Activated CD4-positive, alpha-beta T cell treated with anti-CD3 and anti-CD28 coated beads, Interleukin-2, amount 10 ng/mL, durations not matched to agents 7 days and 5 days (primary cell): ENCODE data around the gene CCDC9B. TPM values are rescaled to one million over a fixed set of nuclear protein-coding genes. Genes with fewer than 3 reads are reported as not detected.

Experiments used
- CTCF ChIA-PET: fragments of 350-600 bp; sonication (Branson Sonifier 250); formaldehyde crosslinking; loops from one replicate; lab custom pipeline; 2021; ENCODE audit warnings: antibody characterized with exemption; lab: Charles Lee
- POLR2A ChIA-PET: fragments of 350-600 bp; sonication (Branson Sonifier 250); formaldehyde crosslinking; loops from one replicate; lab custom pipeline; 2021; ENCODE audit warnings: antibody characterized with exemption; lab: Charles Lee
- DNase-seq: peaks from one replicate; pipeline ENCODE4 v3.0.0-alpha.2; 2020
- H3K27ac Mint-ChIP-seq: one replicate; pipeline ENCODE4 v1.8.0; 2021; ENCODE audit warnings: mild to moderate bottlenecking, moderate library complexity, mixed read lengths
- H3K27me3 Mint-ChIP-seq: one replicate; pipeline ENCODE4 v1.8.0; 2021; ENCODE audit warnings: mixed read lengths
- H3K36me3 Mint-ChIP-seq: one replicate; pipeline ENCODE4 v1.8.0; 2021; ENCODE audit warnings: low read depth, mixed read lengths
- H3K4me1 Mint-ChIP-seq: one replicate; pipeline ENCODE4 v1.8.0; 2021; ENCODE audit warnings: mixed read lengths
- H3K4me3 Mint-ChIP-seq: one replicate; pipeline ENCODE4 v1.8.0; 2021; ENCODE audit warnings: mild to moderate bottlenecking, moderate library complexity, mixed read lengths
- H3K9me3 Mint-ChIP-seq: one replicate; pipeline ENCODE4 v1.8.0; 2021; ENCODE audit warnings: mixed read lengths
- total RNA-seq, 2 experiments: library from RNA; stranded (reverse); gene quantifications; one replicate each; pipeline ENCODE4 v1.2.3, GENCODE V29; 2021

Gene CCDC9B
- total RNA-seq, 2 experiments from 2014 or later = 0.81 to 1.0 TPM

GRCh38 chr15:40372981-40373380 is 32.2 kb upstream of the CCDC9B start:
- no peak for DNase-seq
- H3K9me3 Mint-ChIP-seq = no peaks in the 10 kb centered on the region
- H3K36me3 Mint-ChIP-seq = no peaks in the 10 kb centered on the region
- H3K27ac Mint-ChIP-seq = no peak overlapping the region
- no peak overlapping the region for H3K4me3 Mint-ChIP-seq
- CTCF ChIA-PET = no interaction called here
- no peaks in the 10 kb centered on the region for H3K4me1 Mint-ChIP-seq
- POLR2A ChIA-PET = no interaction called here
- H3K27me3 Mint-ChIP-seq = peaks cover 6% of the 10 kb centered on the region

GRCh38 chr15:40369971-40370370 is 29.2 kb upstream of the CCDC9B start:
- Mint-ChIP-seq H3K4me3 (no peak overlapping the region), H3K27me3 (peaks cover 6% of the 10 kb centered on the region), H3K4me1 (peaks cover 13% of the 10 kb centered on the region), H3K9me3 (no peaks in the 10 kb centered on the region), H3K36me3 (no peaks in the 10 kb centered on the region), H3K27ac (no peak overlapping the region)
- CTCF ChIA-PET = interaction anchor here (0.9 to 4.2 kb wide), 10 partner anchors 10 to 95 kb away, joined by 3 to 21 read pairs (median 6); partner anchors contain the start of genes IVD and KNSTRN
- DNase-seq = no peak
- POLR2A ChIA-PET = no interaction called here

GRCh38 chr15:40369474-40369869 is 28.7 kb upstream of the CCDC9B start:
- POLR2A ChIA-PET = no interaction called here
- no peak for DNase-seq
- Mint-ChIP-seq H3K36me3 (no peaks in the 10 kb centered on the region), H3K4me3 (no peak overlapping the region), H3K27me3 (peaks cover 6% of the 10 kb centered on the region), H3K4me1 (peaks cover 13% of the 10 kb centered on the region), H3K27ac (no peak overlapping the region), H3K9me3 (no peaks in the 10 kb centered on the region)
- CTCF ChIA-PET = interaction anchor here (0.9 to 4.8 kb wide), 12 partner anchors 10 to 95 kb away, joined by 3 to 42 read pairs (median 6); partner anchors contain the start of genes DISP2, IVD and KNSTRN

GRCh38 chr15:40368719-40369473 is 28.2 kb upstream of the CCDC9B start:
- Mint-ChIP-seq H3K4me1 (peaks cover 13% of the 10 kb centered on the region), H3K9me3 (no peaks in the 10 kb centered on the region), H3K4me3 (no peak overlapping the region)

GRCh38 chr15:40367686-40368611 is 27.2 kb upstream of the CCDC9B start:
- CTCF ChIA-PET = interaction anchor here (0.6 to 4.8 kb wide), 30 partner anchors 9 to 73 kb away, joined by 3 to 42 read pairs (median 4); partner anchors contain the start of genes BAHD1, DISP2, INAFM2 and IVD
- peaks cover 13% of the 10 kb centered on the region for H3K4me1 Mint-ChIP-seq

More at GRCh38 chr15:40368719-40369473, 28.2 kb upstream of the CCDC9B start:
- peaks cover 6% of the 10 kb centered on the region for H3K27me3 Mint-ChIP-seq
- H3K27ac Mint-ChIP-seq = peak overlapping the region; percentile 36
- ChIA-PET POLR2A (no interaction called here), CTCF (interaction anchor here (0.7 to 4.8 kb wide), 23 partner anchors 8 to 81 kb away, joined by 3 to 42 read pairs (median 6); partner anchors contain the start of genes BAHD1, DISP2, INAFM2 and IVD)
- no peaks in the 10 kb centered on the region for H3K36me3 Mint-ChIP-seq
- no peak for DNase-seq

GRCh38 chr15:40367371-40367685 is 26.6 kb upstream of the CCDC9B start:
- DNase-seq = no peak
- Mint-ChIP-seq H3K27ac (peak overlapping the region; percentile 84), H3K27me3 (peaks cover 6% of the 10 kb centered on the region), H3K4me1 (peaks cover 13% of the 10 kb centered on the region), H3K36me3 (no peaks in the 10 kb centered on the region), H3K4me3 (peak overlapping the region; percentile 72), H3K9me3 (no peaks in the 10 kb centered on the region)
- ChIA-PET CTCF (interaction anchor here (0.6 to 4.8 kb wide), 21 partner anchors 8 to 73 kb away, joined by 3 to 42 read pairs (median 5); partner anchors contain the start of genes BAHD1, DISP2, INAFM2 and IVD), POLR2A (no interaction called here)

More at GRCh38 chr15:40367686-40368611, 27.2 kb upstream of the CCDC9B start:
- DNase-seq = peak; percentile 89
- Mint-ChIP-seq H3K27ac (peak overlapping the region; percentile 84), H3K4me3 (peak overlapping the region; percentile 72), H3K9me3 (no peaks in the 10 kb centered on the region), H3K36me3 (no peaks in the 10 kb centered on the region), H3K27me3 (peaks cover 6% of the 10 kb centered on the region)
- POLR2A ChIA-PET = no interaction called here

GRCh38 chr15:40366457-40367370 is 26.0 kb upstream of the CCDC9B start:
- ChIA-PET CTCF (interaction anchor here (0.7 to 4.8 kb wide), 14 partner anchors 10 to 68 kb away, joined by 3 to 42 read pairs (median 7); partner anchors contain the start of genes DISP2, INAFM2, IVD and PLCB2), POLR2A (no interaction called here)
- Mint-ChIP-seq H3K9me3 (no peaks in the 10 kb centered on the region), H3K4me3 (peak overlapping the region; percentile 72), H3K36me3 (no peaks in the 10 kb centered on the region), H3K27ac (peak overlapping the region; percentile 84), H3K4me1 (peaks cover 13% of the 10 kb centered on the region), H3K27me3 (peaks cover 6% of the 10 kb centered on the region)
- no peak for DNase-seq

- ChIA-PET POLR2A (interaction anchor here (0.7 kb wide), 1 partner anchor 34 kb away, joined by 3 read pairs; no protein-coding TSS in a partner anchor), CTCF (interaction anchor here (0.8 to 4.8 kb wide), 12 partner anchors 9 to 58 kb away, joined by 3 to 42 read pairs (median 7); partner anchors contain the start of genes DISP2, KNSTRN, PHGR1 and PLCB2)
- H3K36me3 Mint-ChIP-seq = no peaks in the 10 kb centered on the region
- DNase-seq = no peak
- no peak overlapping the region for H3K4me3 Mint-ChIP-seq
- no peaks in the 10 kb centered on the region for H3K9me3 Mint-ChIP-seq
- H3K27ac Mint-ChIP-seq = no peak overlapping the region
- peaks cover 3% of the 10 kb centered on the region for H3K27me3 Mint-ChIP-seq
- H3K4me1 Mint-ChIP-seq = peaks cover 13% of the 10 kb centered on the region
These were observed 25.1 kb upstream of the CCDC9B start for GRCh38 chr15:40365624-40366456.

GRCh38 chr15:40365016-40365415 is 24.3 kb upstream of the CCDC9B start:
- no peaks in the 10 kb centered on the region for H3K27me3 Mint-ChIP-seq
- CTCF ChIA-PET = interaction anchor here (1.0 to 4.8 kb wide), 9 partner anchors 9 to 57 kb away, joined by 3 to 42 read pairs (median 7); partner anchors contain the start of genes DISP2, KNSTRN and PHGR1
- peaks cover 13% of the 10 kb centered on the region for H3K4me1 Mint-ChIP-seq
- no peaks in the 10 kb centered on the region for H3K36me3 Mint-ChIP-seq
- no peak overlapping the region for H3K27ac Mint-ChIP-seq
- H3K9me3 Mint-ChIP-seq = no peaks in the 10 kb centered on the region
- POLR2A ChIA-PET = no interaction called here
- no peak for DNase-seq
- H3K4me3 Mint-ChIP-seq = no peak overlapping the region

GRCh38 chr15:40364251-40364650 is 23.5 kb upstream of the CCDC9B start:
- H3K9me3 Mint-ChIP-seq = no peaks in the 10 kb centered on the region
- ChIA-PET CTCF (interaction anchor here (1.5 to 2.7 kb wide), 5 partner anchors 12 to 58 kb away, joined by 3 to 12 read pairs (median 5); partner anchors contain the start of genes KNSTRN and PHGR1), POLR2A (no interaction called here)
- no peak for DNase-seq
- H3K36me3 Mint-ChIP-seq = no peaks in the 10 kb centered on the region
- no peaks in the 10 kb centered on the region for H3K27me3 Mint-ChIP-seq
- no peak overlapping the region for H3K4me3 Mint-ChIP-seq
- H3K27ac Mint-ChIP-seq = no peak overlapping the region
- H3K4me1 Mint-ChIP-seq = peaks cover 14% of the 10 kb centered on the region

GRCh38 chr15:40363611-40364010 is 22.9 kb upstream of the CCDC9B start:
- Mint-ChIP-seq H3K36me3 (no peaks in the 10 kb centered on the region), H3K27me3 (no peaks in the 10 kb centered on the region), H3K9me3 (no peaks in the 10 kb centered on the region), H3K27ac (no peak overlapping the region), H3K4me1 (peaks cover 20% of the 10 kb centered on the region), H3K4me3 (no peak overlapping the region)
- ChIA-PET CTCF (interaction anchor here (1.5 to 2.7 kb wide), 3 partner anchors 11 to 58 kb away, joined by 3 to 12 read pairs (median 9); partner anchors contain the start of gene PHGR1), POLR2A (no interaction called here)
- no peak for DNase-seq
